A549 (cell line): ENCODE data around the gene PAM16. TPM values are rescaled to one million over a fixed set of nuclear protein-coding genes. Genes with fewer than 3 reads are reported as not detected.

Source experiments
- ATAC-seq, 2 experiments: fragments of 200-7000 bp in 1 of 2; fragments of >200 bp in 1 of 2; cut with Nextera tagmentation in 1 of 2; cut with Tn5 transposase in 1 of 2; 3 replicates each; pipeline versions ENCODE4 v1.8.0 to v1.9.1; 2018 to 2020; ENCODE audit warnings: mild to moderate bottlenecking in 1 of 2, moderate library complexity in 1 of 2
- CTCF ChIA-PET: fragments of 300-600 bp; sonication (Branson Sonifier 250); formaldehyde crosslinking; extraction: SDS; loops from one replicate; lab custom pipeline; 2021; ENCODE audit warnings: antibody characterized with exemption, inconsistent platforms; lab: Yijun Ruan, JAX
- POLR2A ChIA-PET: fragments of 350-600 bp; formaldehyde crosslinking; extraction: SDS; loops from one replicate; lab custom pipeline; 2021; ENCODE audit warnings: antibody characterized with exemption, inconsistent platforms; lab: Yijun Ruan, JAX
- DNase-seq, 2 experiments: peaks; one replicate each; pipeline versions ENCODE4 v3.0.0 to v3.0.0-alpha.2; 2011 to 2016; ENCODE audit warnings: low read depth in 1 of 2, low spot score in 1 of 2
- FAIRE-seq: peaks from 2 replicates; lab custom pipeline; 2011; peaks lifted over from hg19 to GRCh38; lab: Jason Lieb, UNC
- H3K27ac ChIP-seq, 2 experiments: fragments of >200 bp; sonication (Bioruptor Twin); formaldehyde crosslinking; 3 replicates each; pipeline ENCODE4 v1.5.1; 2016 to 2017
- H3K4me1 ChIP-seq: fragments of >200 bp; sonication (Bioruptor Twin); formaldehyde crosslinking; 3 replicates; pipeline ENCODE4 v1.6.1; 2016
- H3K4me2 ChIP-seq: fragments of >200 bp; sonication (Bioruptor Twin); formaldehyde crosslinking; 3 replicates; pipeline ENCODE4 v1.6.1; 2016
- H3K4me3 ChIP-seq: fragments of >200 bp; sonication (Bioruptor Twin); formaldehyde crosslinking; 3 replicates; pipeline ENCODE4 v1.5.1; 2016
- H3K9me3 ChIP-seq: fragments of >200 bp; sonication (Bioruptor Twin); formaldehyde crosslinking; 3 replicates; pipeline ENCODE4 v1.6.1; 2016
- ATOH8 ChIP-seq: fragments of 250-450 bp; sonication (Bioruptor Pico); IDR thresholded peaks from 2 replicates; pipeline ENCODE4 v1.5.0; 2020; ENCODE audit warnings: low read depth, mild to moderate bottlenecking, moderate library complexity
- BCL3 ChIP-seq: fragments of >200 bp; sonication (Bioruptor Twin); formaldehyde crosslinking; IDR thresholded peaks from 3 replicates; pipeline ENCODE4 v1.6.1; 2016
- BHLHE40 ChIP-seq: IDR thresholded peaks from 2 replicates; pipeline ENCODE4 v1.6.1; 2012; ENCODE audit warnings: low read depth, low read length, inconsistent platforms
- CBX2 ChIP-seq: fragments of 200-600 bp; sonication (generic); IDR thresholded peaks from 2 replicates; pipeline ENCODE4 v1.6.1; 2016; ENCODE audit warnings: low read depth, mild to moderate bottlenecking, borderline replicate concordance
- CEBPB ChIP-seq, 2 experiments: fragments of >200 bp in 1 of 2; sonication (Bioruptor Twin) in 1 of 2; formaldehyde crosslinking in 1 of 2; IDR thresholded peaks; 2 replicates each; pipeline ENCODE4 v1.6.1; 2012 to 2016
- CHD2 ChIP-seq: fragments of 150-350 bp; IDR thresholded peaks from 2 replicates; pipeline ENCODE4 v1.6.1; 2014; ENCODE audit warnings: low read length; ENCODE audit not compliant: partially characterized antibody
- E2F6 ChIP-seq: IDR thresholded peaks from 2 replicates; pipeline ENCODE4 v1.6.1; 2012; ENCODE audit warnings: low read depth, borderline replicate concordance
- EHF ChIP-seq: fragments of 250-450 bp; sonication (Bioruptor Pico); IDR thresholded peaks from 2 replicates; pipeline ENCODE4 v1.5.0; 2020; ENCODE audit warnings: mild to moderate bottlenecking
- EHMT2 ChIP-seq: fragments of 200-600 bp; sonication (generic); IDR thresholded peaks from 2 replicates; pipeline ENCODE4 v1.6.1; 2016; ENCODE audit warnings: antibody characterized with exemption, low read depth, mild to moderate bottlenecking, moderate library complexity
- FOSB ChIP-seq: fragments of 250-450 bp; sonication (Bioruptor Pico); IDR thresholded peaks from 2 replicates; pipeline ENCODE4 v1.5.0; 2020; ENCODE audit warnings: mild to moderate bottlenecking, moderate library complexity
- FOSL2 ChIP-seq, 2 experiments: fragments of 450-650 bp in 1 of 2; fragments of >200 bp in 1 of 2; sonication (Bioruptor Twin) in 1 of 2; formaldehyde crosslinking; IDR thresholded peaks; 2 replicates each; pipeline versions ENCODE4 v1.5.0 to v1.6.1; 2016 to 2020; ENCODE audit warnings: mild to moderate bottlenecking in 1 of 2, moderate library complexity in 1 of 2
- FOXS1 ChIP-seq: fragments of 250-450 bp; sonication (Bioruptor Pico); IDR thresholded peaks from 2 replicates; pipeline ENCODE4 v1.5.0; 2020; ENCODE audit warnings: mild to moderate bottlenecking, moderate library complexity
- GATA3 ChIP-seq: IDR thresholded peaks from 2 replicates; pipeline ENCODE4 v1.6.1; 2012; ENCODE audit warnings: borderline replicate concordance
- HES2 ChIP-seq: fragments of >200 bp; sonication (Bioruptor Twin); formaldehyde crosslinking; IDR thresholded peaks from 2 replicates; pipeline ENCODE4 v1.6.1; 2016
- HOXA7 ChIP-seq: fragments of 250-450 bp; sonication (Bioruptor Pico); IDR thresholded peaks from 2 replicates; pipeline ENCODE4 v1.5.0; 2020; ENCODE audit warnings: mild to moderate bottlenecking, moderate library complexity
- HOXB13 ChIP-seq: fragments of 250-450 bp; sonication (Bioruptor Pico); IDR thresholded peaks from 2 replicates; pipeline ENCODE4 v1.5.0; 2020; ENCODE audit warnings: low read depth, mild to moderate bottlenecking, moderate library complexity
- HOXB5 ChIP-seq: fragments of 250-450 bp; sonication (Bioruptor Pico); IDR thresholded peaks from 2 replicates; pipeline ENCODE4 v1.5.0; 2020; ENCODE audit warnings: mild to moderate bottlenecking, moderate library complexity
- JUN ChIP-seq, 2 experiments: fragments of >200 bp; sonication (Bioruptor Twin); formaldehyde crosslinking; IDR thresholded peaks; 2 replicates in 1 of 2; 3 replicates in 1 of 2; pipeline ENCODE4 v1.6.1; 2016 to 2017
- JUNB ChIP-seq: fragments of >200 bp; sonication (Bioruptor Twin); formaldehyde crosslinking; IDR thresholded peaks from 2 replicates; pipeline ENCODE4 v1.6.1; 2016
- KDM1A ChIP-seq: fragments of 200-600 bp; sonication (generic); IDR thresholded peaks from 2 replicates; pipeline ENCODE4 v1.6.1; 2016; ENCODE audit warnings: low read depth, mild to moderate bottlenecking
- KDM5A ChIP-seq: fragments of 200-600 bp; sonication (generic); IDR thresholded peaks from 2 replicates; pipeline ENCODE4 v1.6.1; 2016; ENCODE audit warnings: antibody characterized with exemption, mild to moderate bottlenecking
- MAFK ChIP-seq: fragments of 450-650 bp; IDR thresholded peaks from 2 replicates; pipeline ENCODE4 v1.6.1; 2014; ENCODE audit not compliant: partially characterized antibody
- MAZ ChIP-seq: fragments of 150-350 bp; IDR thresholded peaks from 2 replicates; pipeline ENCODE4 v1.6.1; 2014; ENCODE audit warnings: antibody characterized with exemption, low read depth, low read length, borderline replicate concordance
- MYC ChIP-seq: IDR thresholded peaks from 2 replicates; pipeline ENCODE4 v1.6.1; 2012; ENCODE audit warnings: mild to moderate bottlenecking, inconsistent platforms, low read length, improper control_type of control experiment, borderline replicate concordance
- NPAS2 ChIP-seq: fragments of 250-450 bp; sonication (Bioruptor Pico); IDR thresholded peaks from 2 replicates; pipeline ENCODE4 v1.8.0; 2022; ENCODE audit warnings: mild to moderate bottlenecking, moderate library complexity, borderline replicate concordance
- NR3C1 ChIP-seq: fragments of >200 bp; sonication (Bioruptor Twin); formaldehyde crosslinking; IDR thresholded peaks from 3 replicates; pipeline ENCODE4 v1.6.1; 2017
- PHF8 ChIP-seq: fragments of 200-600 bp; sonication (generic); IDR thresholded peaks from 2 replicates; pipeline ENCODE4 v1.6.1; 2016; ENCODE audit warnings: low read depth, mild to moderate bottlenecking, antibody characterized with exemption, moderate library complexity, borderline replicate concordance
- POLR2AphosphoS2 ChIP-seq: conservative IDR thresholded peaks from 2 replicates; pipeline ENCODE4 v1.6.1; 2012; ENCODE audit warnings: low read length, improper control_type of control experiment, inconsistent platforms
- SREBF2 ChIP-seq: fragments of 450-650 bp; IDR thresholded peaks from 2 replicates; pipeline ENCODE4 v1.6.1; 2014; ENCODE audit warnings: mild to moderate bottlenecking, moderate library complexity
- ZC3H11A ChIP-seq: fragments of 450-650 bp; IDR thresholded peaks from 2 replicates; pipeline ENCODE4 v1.6.1; 2014; ENCODE audit warnings: antibody characterized with exemption, mild to moderate bottlenecking
- ZSCAN20 ChIP-seq: fragments of 250-450 bp; sonication (Bioruptor Pico); IDR thresholded peaks from 2 replicates; pipeline ENCODE4 v1.8.0; 2022; ENCODE audit warnings: mild to moderate bottlenecking, moderate library complexity
- WGBS: methylation state at CpG from one replicate; pipeline ENCODE4 v1.1.6; 2017; ENCODE audit errors: missing lambda C conversion rate; 5-methylcytosine and 5-hydroxymethylcytosine counted together
- polyA plus RNA-seq, 4 experiments: library from polyadenylated mRNA; depleted of rRNA in 3 of 4; stranded (reverse); fragments of >200 nt; fragmentation: RNase III in 1 of 4; extraction: RNeasy Plus Mini Kit Qiagen cat#74134 plus additional on column Dnase treatment in 1 of 4; gene quantifications; 2 replicates in 3 of 4; 3 replicates in 1 of 4; pipeline ENCODE4 v1.2.3, GENCODE V29; 2011 to 2017
- TF ChIP-seq, protein P1 (sequence below): fragments of 150-350 bp; IDR thresholded peaks from 2 replicates; pipeline ENCODE4 v1.6.1; 2014; ENCODE audit warnings: low read depth, mild to moderate bottlenecking, low read length

Gene PAM16
- polyA plus RNA-seq, 2 of the 4 experiments (the other 2 are of a cell fraction), result 55.1 to 59.1 TPM

DNA sequence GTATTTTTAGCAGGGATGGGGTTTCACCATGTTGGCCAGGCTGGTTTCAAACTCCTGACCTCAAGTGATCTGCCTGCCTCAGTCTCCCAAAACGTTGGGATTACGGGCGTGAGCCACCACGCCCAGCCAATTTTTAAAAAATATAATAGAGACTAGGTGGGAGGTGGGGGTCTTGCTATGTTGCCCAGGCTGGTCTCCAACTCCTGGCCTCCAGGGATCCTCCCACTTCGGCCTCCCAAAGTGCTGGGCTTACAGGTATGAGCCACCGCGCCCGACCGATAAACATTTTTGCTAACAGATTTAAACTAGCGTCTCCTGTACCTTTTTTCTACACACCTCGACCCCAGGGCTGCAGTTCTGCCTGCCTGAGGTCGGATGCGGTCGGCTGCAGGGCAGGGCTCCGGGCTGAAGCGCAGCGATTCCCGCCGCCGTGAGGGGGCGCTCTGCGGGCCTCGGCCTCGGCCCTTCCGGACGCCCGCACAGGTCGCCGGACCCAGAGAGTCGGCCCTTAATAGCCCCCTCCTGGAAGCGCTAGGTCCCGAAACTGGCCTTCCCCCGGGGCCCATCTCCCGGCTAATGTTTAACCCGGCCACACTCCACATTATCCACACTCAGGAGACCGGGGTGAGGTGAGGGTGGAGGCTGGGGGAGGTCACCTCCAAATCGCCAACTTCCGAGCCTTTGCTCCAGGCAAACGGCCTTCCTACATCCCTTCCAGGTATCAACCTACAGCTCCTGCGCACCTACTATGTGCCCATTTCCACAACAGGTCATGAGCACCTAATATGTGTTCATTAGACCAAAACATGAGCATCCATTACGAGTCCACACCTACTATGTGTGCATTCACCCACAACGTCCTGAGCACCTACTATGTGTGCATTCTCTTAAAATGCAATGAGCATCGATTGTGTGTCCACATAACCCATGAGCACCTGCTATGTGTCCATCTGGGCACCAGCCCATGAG is 37.3 kb downstream of the PAM16 start (continued):
- no peak for TF ChIP-seq ATOH8 (CRISPR knock-in tag)
- TF ChIP-seq GATA3, result peak; percentile 46
- TF ChIP-seq, all 56 proteins: peak for 11

DNA sequence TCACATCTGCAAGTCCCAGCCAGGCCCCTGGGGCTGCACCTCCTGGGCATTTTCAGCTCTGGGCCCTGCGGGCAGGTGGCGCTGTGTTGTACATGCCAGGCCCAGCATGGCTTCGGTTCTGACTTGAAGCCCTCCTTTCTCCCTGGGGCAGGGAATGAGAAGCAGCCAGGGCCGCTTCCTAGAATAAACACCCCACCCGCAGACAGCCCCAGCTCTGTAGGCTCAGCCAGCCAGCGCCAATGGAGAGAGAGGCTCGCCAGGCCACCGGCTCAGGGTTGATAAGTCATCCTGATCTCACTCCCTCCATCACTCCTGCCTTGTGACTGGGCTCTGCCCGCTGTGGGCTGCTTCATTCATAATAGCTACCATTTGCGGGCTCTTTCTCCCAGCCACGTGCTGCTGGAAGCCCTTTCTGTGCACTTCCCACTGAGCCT is 41.3 kb downstream of the PAM16 start:
- DNase-seq (peak; percentile 84 to 88), ATAC-seq (peak; percentile 41 to 66; a peak in 5 of 6 replicates), FAIRE-seq (no peak)
- Histone ChIP-seq H3K4me2 (peak overlapping the region; percentile 62), H3K4me1 (peaks cover 48% of the 10 kb centered on the region), H3K27ac (peak overlapping the region; percentile 71 to 90), H3K4me3 (no peak overlapping the region), H3K9me3 (no peaks in the 10 kb centered on the region)
- CTCF ChIA-PET, result interaction anchor here (0.9 to 20.1 kb wide), 25 partner anchors 9 to 327 kb away, joined by 3 to 423 read pairs (median 4); partner anchors contain the start of genes CORO7, PAM16 and TFAP4
- 18% methylated on average over 8 of the region's 11 CpGs for WGBS
- POLR2A ChIA-PET, result interaction anchor here (0.5 to 2.4 kb wide), 2 partner anchors 11 to 405 kb away, joined by 3 to 10 read pairs; no protein-coding TSS in a partner anchor
- TF ChIP-seq SREBF2 (no peak), MAZ (no peak), JUNB (no peak), EHMT2 (no peak), FOSB (CRISPR knock-in tag) (no peak), CBX2 (no peak), MYC (no peak; the same call in 1 of the 2 replicates), POLR2AphosphoS2 (no peak), JUN (IDR thresholded peaks at IDR 0.05) (no peak), HOXB5 (CRISPR knock-in tag) (0 out of 2 replicates have a peak, but pooled peaks have one; percentile 42), ATOH8 (CRISPR knock-in tag) (0 out of 2 replicates have a peak, but pooled peaks have one; percentile 48), E2F6 (no peak), HOXA7 (no peak), NR3C1 (no peak), FOXS1 (CRISPR knock-in tag) (peak; percentile 54; the same call in 1 of the 2 replicates), BCL3 (no peak), CHD2 (no peak), HES2 (no peak), ZC3H11A (no peak), EHF (CRISPR knock-in tag) (no peak), KDM5A (no peak), KDM1A (no peak), CEBPB (IDR thresholded peaks at IDR 0.05) (no peak), ZSCAN20 (CRISPR knock-in tag) (no peak), NPAS2 (CRISPR knock-in tag) (no peak), GATA3 (no peak), PHF8 (no peak), FOSL2 (IDR thresholded peaks at IDR 0.05) (no peak), FOSL2 (CRISPR knock-in tag; IDR thresholded peaks at IDR 0.05) (no peak), HOXB13 (CRISPR knock-in tag) (0 out of 2 replicates have a peak, but pooled peaks have one; percentile 45), BHLHE40 (no peak), MAFK (no peak)
- TF ChIP-seq, protein P1, sequence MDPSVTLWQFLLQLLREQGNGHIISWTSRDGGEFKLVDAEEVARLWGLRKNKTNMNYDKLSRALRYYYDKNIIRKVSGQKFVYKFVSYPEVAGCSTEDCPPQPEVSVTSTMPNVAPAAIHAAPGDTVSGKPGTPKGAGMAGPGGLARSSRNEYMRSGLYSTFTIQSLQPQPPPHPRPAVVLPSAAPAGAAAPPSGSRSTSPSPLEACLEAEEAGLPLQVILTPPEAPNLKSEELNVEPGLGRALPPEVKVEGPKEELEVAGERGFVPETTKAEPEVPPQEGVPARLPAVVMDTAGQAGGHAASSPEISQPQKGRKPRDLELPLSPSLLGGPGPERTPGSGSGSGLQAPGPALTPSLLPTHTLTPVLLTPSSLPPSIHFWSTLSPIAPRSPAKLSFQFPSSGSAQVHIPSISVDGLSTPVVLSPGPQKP, result no peak
